ENCODE data around the gene ST3GAL5.
"Not testable (repeated sequence)": the region's sequence is repeated elsewhere in the genome, so short reads cannot be mapped to it uniquely, and the experiment has no call there.

Gene ST3GAL5

GRCh38 chr2:85888684-85889626, at the start of gene ST3GAL5:
TSS of gene ST3GAL5 (minus strand) at chr2:85888990. CDS start at chr2:85888905, 85 bp downstream.
- peak; percentile 88 to 93 for DNase-seq (ENCODE audit: low read depth in 2 of 2)

GRCh38 chr2:85938456-85938855, 49.7 kb upstream of the ST3GAL5 start:
- no peak for DNase-seq (ENCODE audit: low read depth in 2 of 2)

GRCh38 chr2:85937069-85937439, 48.3 kb upstream of the ST3GAL5 start:
- no peak for DNase-seq (ENCODE audit: low read depth in 2 of 2)

- no peak for DNase-seq (ENCODE audit: low read depth in 2 of 2)
Observed at GRCh38 chr2:85936421-85937068, 47.8 kb upstream of the ST3GAL5 start.

GRCh38 chr2:85935746-85936208, 47.0 kb upstream of the ST3GAL5 start:
- no peak for DNase-seq (ENCODE audit: low read depth in 2 of 2)

GRCh38 chr2:85935170-85935745, 46.5 kb upstream of the ST3GAL5 start:
- no peak for DNase-seq (ENCODE audit: low read depth in 2 of 2)

- DNase-seq (ENCODE audit: low read depth in 2 of 2), result no peak
Observed at GRCh38 chr2:85933753-85934594, 45.2 kb upstream of the ST3GAL5 start.

- not testable (repeated sequence) for DNase-seq (ENCODE audit: low read depth in 2 of 2)
Observed at GRCh38 chr2:85931151-85931550, 42.4 kb upstream of the ST3GAL5 start.

- no peak for DNase-seq (ENCODE audit: low read depth in 2 of 2)
Observed at GRCh38 chr2:85930129-85931124, 41.6 kb upstream of the ST3GAL5 start.

GRCh38 chr2:85929096-85930050, 40.6 kb upstream of the ST3GAL5 start:
- DNase-seq (ENCODE audit: low read depth in 2 of 2), result no peak

- DNase-seq (ENCODE audit: low read depth in 2 of 2), result no peak
Observed at GRCh38 chr2:85926931-85927661, 38.3 kb upstream of the ST3GAL5 start.

GRCh38 chr2:85926526-85926925, 37.7 kb upstream of the ST3GAL5 start:
- DNase-seq (ENCODE audit: low read depth in 2 of 2), result no peak

GRCh38 chr2:85925216-85925671, 36.5 kb upstream of the ST3GAL5 start:
- no peak for DNase-seq (ENCODE audit: low read depth in 2 of 2)

GRCh38 chr2:85924522-85924921, 35.7 kb upstream of the ST3GAL5 start:
- no peak for DNase-seq (ENCODE audit: low read depth in 2 of 2)

GRCh38 chr2:85922199-85922598, 33.4 kb upstream of the ST3GAL5 start:
- DNase-seq (ENCODE audit: low read depth in 2 of 2), result no peak

GRCh38 chr2:85921659-85922058, 32.9 kb upstream of the ST3GAL5 start:
- no peak for DNase-seq (ENCODE audit: low read depth in 2 of 2)

GRCh38 chr2:85920810-85921545, 32.2 kb upstream of the ST3GAL5 start:
- DNase-seq (ENCODE audit: low read depth in 2 of 2), result no peak
